ENCODE results near the gene CCL3.

CCL3 gene

DNA sequence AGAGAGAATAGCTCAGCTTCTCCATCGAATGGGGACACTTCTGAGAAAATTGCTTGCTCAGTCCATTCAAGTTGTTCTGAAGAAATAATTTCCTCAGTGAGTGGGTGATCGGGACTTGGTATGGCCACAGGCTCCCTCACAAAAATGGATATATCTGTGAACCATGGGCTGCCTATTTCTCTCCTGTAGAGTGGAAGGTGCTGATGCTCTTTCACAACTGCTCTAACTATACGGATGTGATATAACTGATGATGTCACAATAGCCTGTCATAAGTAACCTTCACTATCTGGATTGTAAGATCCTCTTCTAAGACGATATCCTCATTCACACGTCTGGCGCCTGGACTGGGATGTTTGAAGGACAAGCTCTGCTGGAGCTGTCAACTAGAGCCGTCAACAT lies 30.5 kb downstream of the CCL3 start:
- TF ChIP-seq ZFP3 (CRISPR knock-in tag; IDR thresholded peaks at IDR 0.05) (no peak), GLIS3 (CRISPR knock-in tag; IDR thresholded peaks at IDR 0.05) (no peak), SNAI2 (CRISPR knock-in tag; IDR thresholded peaks at IDR 0.05) (no peak), CSDC2 (CRISPR knock-in tag; IDR thresholded peaks at IDR 0.05) (no peak), ESRRG (CRISPR knock-in tag; IDR thresholded peaks at IDR 0.05) (no peak), ARNTL (CRISPR knock-in tag; IDR thresholded peaks at IDR 0.05; ENCODE audit: borderline replicate concordance, low read depth) (no peak), OSR1 (CRISPR knock-in tag; IDR thresholded peaks at IDR 0.05) (no peak), ISL1 (CRISPR knock-in tag; IDR thresholded peaks at IDR 0.05) (no peak), ZC3H10 (CRISPR knock-in tag; IDR thresholded peaks at IDR 0.05) (no peak), PPARA (CRISPR knock-in tag; IDR thresholded peaks at IDR 0.05; ENCODE audit: borderline replicate concordance) (no peak), ZNF70 (CRISPR knock-in tag; IDR thresholded peaks at IDR 0.05) (no peak), ZNF8 (CRISPR knock-in tag; IDR thresholded peaks at IDR 0.05) (no peak), ZNF565 (CRISPR knock-in tag; conservative IDR thresholded peaks at IDR 0.05; ENCODE audit: low read depth) (no peak)
- TF ChIP-seq, protein P1, sequence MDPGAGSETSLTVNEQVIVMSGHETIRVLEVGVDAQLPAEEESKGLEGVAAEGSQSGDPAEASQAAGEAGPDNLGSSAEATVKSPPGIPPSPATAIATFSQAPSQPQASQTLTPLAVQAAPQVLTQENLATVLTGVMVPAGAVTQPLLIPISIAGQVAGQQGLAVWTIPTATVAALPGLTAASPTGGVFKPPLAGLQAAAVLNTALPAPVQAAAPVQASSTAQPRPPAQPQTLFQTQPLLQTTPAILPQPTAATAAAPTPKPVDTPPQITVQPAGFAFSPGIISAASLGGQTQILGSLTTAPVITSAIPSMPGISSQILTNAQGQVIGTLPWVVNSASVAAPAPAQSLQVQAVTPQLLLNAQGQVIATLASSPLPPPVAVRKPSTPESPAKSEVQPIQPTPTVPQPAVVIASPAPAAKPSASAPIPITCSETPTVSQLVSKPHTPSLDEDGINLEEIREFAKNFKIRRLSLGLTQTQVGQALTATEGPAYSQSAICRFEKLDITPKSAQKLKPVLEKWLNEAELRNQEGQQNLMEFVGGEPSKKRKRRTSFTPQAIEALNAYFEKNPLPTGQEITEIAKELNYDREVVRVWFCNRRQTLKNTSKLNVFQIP (CRISPR knock-in tag; IDR thresholded peaks at IDR 0.05; ENCODE audit: borderline replicate concordance, low read depth), result no peak
- TF ChIP-seq, protein P2, sequence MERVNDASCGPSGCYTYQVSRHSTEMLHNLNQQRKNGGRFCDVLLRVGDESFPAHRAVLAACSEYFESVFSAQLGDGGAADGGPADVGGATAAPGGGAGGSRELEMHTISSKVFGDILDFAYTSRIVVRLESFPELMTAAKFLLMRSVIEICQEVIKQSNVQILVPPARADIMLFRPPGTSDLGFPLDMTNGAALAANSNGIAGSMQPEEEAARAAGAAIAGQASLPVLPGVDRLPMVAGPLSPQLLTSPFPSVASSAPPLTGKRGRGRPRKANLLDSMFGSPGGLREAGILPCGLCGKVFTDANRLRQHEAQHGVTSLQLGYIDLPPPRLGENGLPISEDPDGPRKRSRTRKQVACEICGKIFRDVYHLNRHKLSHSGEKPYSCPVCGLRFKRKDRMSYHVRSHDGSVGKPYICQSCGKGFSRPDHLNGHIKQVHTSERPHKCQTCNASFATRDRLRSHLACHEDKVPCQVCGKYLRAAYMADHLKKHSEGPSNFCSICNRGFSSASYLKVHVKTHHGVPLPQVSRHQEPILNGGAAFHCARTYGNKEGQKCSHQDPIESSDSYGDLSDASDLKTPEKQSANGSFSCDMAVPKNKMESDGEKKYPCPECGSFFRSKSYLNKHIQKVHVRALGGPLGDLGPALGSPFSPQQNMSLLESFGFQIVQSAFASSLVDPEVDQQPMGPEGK (CRISPR knock-in tag; IDR thresholded peaks at IDR 0.05; ENCODE audit: borderline replicate concordance), result no peak
- TF ChIP-seq, protein P3, sequence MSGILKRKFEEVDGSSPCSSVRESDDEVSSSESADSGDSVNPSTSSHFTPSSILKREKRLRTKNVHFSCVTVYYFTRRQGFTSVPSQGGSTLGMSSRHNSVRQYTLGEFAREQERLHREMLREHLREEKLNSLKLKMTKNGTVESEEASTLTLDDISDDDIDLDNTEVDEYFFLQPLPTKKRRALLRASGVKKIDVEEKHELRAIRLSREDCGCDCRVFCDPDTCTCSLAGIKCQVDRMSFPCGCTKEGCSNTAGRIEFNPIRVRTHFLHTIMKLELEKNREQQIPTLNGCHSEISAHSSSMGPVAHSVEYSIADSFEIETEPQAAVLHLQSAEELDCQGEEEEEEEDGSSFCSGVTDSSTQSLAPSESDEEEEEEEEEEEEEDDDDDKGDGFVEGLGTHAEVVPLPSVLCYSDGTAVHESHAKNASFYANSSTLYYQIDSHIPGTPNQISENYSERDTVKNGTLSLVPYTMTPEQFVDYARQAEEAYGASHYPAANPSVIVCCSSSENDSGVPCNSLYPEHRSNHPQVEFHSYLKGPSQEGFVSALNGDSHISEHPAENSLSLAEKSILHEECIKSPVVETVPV (CRISPR knock-in tag; IDR thresholded peaks at IDR 0.05), result no peak
- TF ChIP-seq, protein P4, sequence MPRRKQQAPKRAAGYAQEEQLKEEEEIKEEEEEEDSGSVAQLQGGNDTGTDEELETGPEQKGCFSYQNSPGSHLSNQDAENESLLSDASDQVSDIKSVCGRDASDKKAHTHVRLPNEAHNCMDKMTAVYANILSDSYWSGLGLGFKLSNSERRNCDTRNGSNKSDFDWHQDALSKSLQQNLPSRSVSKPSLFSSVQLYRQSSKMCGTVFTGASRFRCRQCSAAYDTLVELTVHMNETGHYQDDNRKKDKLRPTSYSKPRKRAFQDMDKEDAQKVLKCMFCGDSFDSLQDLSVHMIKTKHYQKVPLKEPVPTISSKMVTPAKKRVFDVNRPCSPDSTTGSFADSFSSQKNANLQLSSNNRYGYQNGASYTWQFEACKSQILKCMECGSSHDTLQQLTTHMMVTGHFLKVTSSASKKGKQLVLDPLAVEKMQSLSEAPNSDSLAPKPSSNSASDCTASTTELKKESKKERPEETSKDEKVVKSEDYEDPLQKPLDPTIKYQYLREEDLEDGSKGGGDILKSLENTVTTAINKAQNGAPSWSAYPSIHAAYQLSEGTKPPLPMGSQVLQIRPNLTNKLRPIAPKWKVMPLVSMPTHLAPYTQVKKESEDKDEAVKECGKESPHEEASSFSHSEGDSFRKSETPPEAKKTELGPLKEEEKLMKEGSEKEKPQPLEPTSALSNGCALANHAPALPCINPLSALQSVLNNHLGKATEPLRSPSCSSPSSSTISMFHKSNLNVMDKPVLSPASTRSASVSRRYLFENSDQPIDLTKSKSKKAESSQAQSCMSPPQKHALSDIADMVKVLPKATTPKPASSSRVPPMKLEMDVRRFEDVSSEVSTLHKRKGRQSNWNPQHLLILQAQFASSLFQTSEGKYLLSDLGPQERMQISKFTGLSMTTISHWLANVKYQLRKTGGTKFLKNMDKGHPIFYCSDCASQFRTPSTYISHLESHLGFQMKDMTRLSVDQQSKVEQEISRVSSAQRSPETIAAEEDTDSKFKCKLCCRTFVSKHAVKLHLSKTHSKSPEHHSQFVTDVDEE (CRISPR knock-in tag; IDR thresholded peaks at IDR 0.05), result no peak
- ATAC-seq, result no peak

DNA sequence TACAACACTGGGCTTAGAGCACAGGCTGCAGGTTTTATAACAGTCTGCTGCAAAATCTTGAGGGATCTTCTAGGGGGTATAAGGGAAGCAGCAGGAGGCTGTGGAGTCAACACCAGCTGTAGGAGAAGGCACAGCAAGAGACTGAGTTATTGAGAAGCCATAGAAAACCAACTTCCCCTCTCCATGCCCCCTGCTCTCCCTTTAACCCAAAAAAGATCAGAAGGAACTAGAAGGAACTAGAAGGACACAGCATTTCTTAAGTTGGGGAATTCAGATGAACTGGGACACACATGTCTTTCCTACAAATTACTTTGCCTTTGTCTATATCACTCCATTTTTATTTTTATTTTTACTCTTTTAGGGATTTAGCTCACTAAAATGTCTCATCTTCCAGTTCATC lies 32.0 kb downstream of the CCL3 start:
- ATAC-seq, result no peak
- TF ChIP-seq ZFP30 (CRISPR knock-in tag; IDR thresholded peaks at IDR 0.05) (no peak), GLIS3 (CRISPR knock-in tag; IDR thresholded peaks at IDR 0.05) (no peak), BACH2 (CRISPR knock-in tag; IDR thresholded peaks at IDR 0.05; ENCODE audit: borderline replicate concordance) (no peak), ZNF70 (CRISPR knock-in tag; IDR thresholded peaks at IDR 0.05) (no peak), ISL1 (CRISPR knock-in tag; IDR thresholded peaks at IDR 0.05) (no peak), TOX (CRISPR knock-in tag; IDR thresholded peaks at IDR 0.05; ENCODE audit: borderline replicate concordance) (no peak), ESRRG (CRISPR knock-in tag; IDR thresholded peaks at IDR 0.05) (no peak), PPARA (CRISPR knock-in tag; IDR thresholded peaks at IDR 0.05; ENCODE audit: borderline replicate concordance) (no peak), CSDC2 (CRISPR knock-in tag; IDR thresholded peaks at IDR 0.05) (no peak)
- TF ChIP-seq, protein P5, sequence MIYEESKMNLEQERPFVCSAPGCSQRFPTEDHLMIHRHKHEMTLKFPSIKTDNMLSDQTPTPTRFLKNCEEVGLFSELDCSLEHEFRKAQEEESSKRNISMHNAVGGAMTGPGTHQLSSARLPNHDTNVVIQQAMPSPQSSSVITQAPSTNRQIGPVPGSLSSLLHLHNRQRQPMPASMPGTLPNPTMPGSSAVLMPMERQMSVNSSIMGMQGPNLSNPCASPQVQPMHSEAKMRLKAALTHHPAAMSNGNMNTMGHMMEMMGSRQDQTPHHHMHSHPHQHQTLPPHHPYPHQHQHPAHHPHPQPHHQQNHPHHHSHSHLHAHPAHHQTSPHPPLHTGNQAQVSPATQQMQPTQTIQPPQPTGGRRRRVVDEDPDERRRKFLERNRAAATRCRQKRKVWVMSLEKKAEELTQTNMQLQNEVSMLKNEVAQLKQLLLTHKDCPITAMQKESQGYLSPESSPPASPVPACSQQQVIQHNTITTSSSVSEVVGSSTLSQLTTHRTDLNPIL (CRISPR knock-in tag; IDR thresholded peaks at IDR 0.05; ENCODE audit: low read depth), result no peak
- TF ChIP-seq, protein P2 (CRISPR knock-in tag; IDR thresholded peaks at IDR 0.05; ENCODE audit: borderline replicate concordance), result no peak
- TF ChIP-seq, protein P3 (CRISPR knock-in tag; IDR thresholded peaks at IDR 0.05), result no peak
- TF ChIP-seq, protein P4 (CRISPR knock-in tag; IDR thresholded peaks at IDR 0.05), result no peak
